GM18520 (cell line): Measurements from ENCODE around the gene EPPIN.
"Not testable (repeated sequence)": the region's sequence is repeated elsewhere in the genome, so short reads cannot be mapped to it uniquely, and the experiment has no call there.

Source experiments
- ATAC-seq: cut with Tn5 transposase; IDR thresholded peaks from one replicate; pipeline ENCODE4 v1.9.1; 2021; ENCODE audit not compliant: unreplicated experiment

The EPPIN gene

GRCh38 chr20:45547206-45547770, at the start of gene EPPIN:
Gene EPPIN, minus strand, starts transcription at chr20:45547401. Its CDS starts 44 bp downstream, at chr20:45547357.
- no peak for ATAC-seq

GRCh38 chr20:45595235-45595634, 48.0 kb upstream of the EPPIN start:
- ATAC-seq = no peak

- no peak for ATAC-seq
Observed at GRCh38 chr20:45593498-45593897, 46.3 kb upstream of the EPPIN start.

GRCh38 chr20:45592574-45593189, 45.5 kb upstream of the EPPIN start:
- no peak for ATAC-seq

- no peak for ATAC-seq
Observed at GRCh38 chr20:45589725-45590124, 42.5 kb upstream of the EPPIN start.

GRCh38 chr20:45588800-45589199, 41.6 kb upstream of the EPPIN start:
- no peak for ATAC-seq

- not testable (repeated sequence) for ATAC-seq
Observed at GRCh38 chr20:45585986-45586385, 38.8 kb upstream of the EPPIN start.

- ATAC-seq = not testable (repeated sequence)
Observed at GRCh38 chr20:45584294-45584693, 37.1 kb upstream of the EPPIN start.

GRCh38 chr20:45583502-45583901, 36.3 kb upstream of the EPPIN start:
- no peak for ATAC-seq

GRCh38 chr20:45581702-45582101, 34.5 kb upstream of the EPPIN start:
- ATAC-seq = no peak

GRCh38 chr20:45579184-45579583, 32.0 kb upstream of the EPPIN start, which contains the start of gene WFDC8:
Gene WFDC8, minus strand, starts transcription at chr20:45579284. Its CDS starts 37 bp downstream, at chr20:45579247.
- ATAC-seq = no peak

- ATAC-seq = no peak
Observed at GRCh38 chr20:45578231-45578630, 31.0 kb upstream of the EPPIN start.

- ATAC-seq = no peak
Observed at GRCh38 chr20:45576995-45577394, 29.8 kb upstream of the EPPIN start.

GRCh38 chr20:45575931-45576330, 28.7 kb upstream of the EPPIN start:
- ATAC-seq = no peak

- not testable (repeated sequence) for ATAC-seq
Observed at GRCh38 chr20:45569650-45570049, 22.4 kb upstream of the EPPIN start.

- no peak for ATAC-seq
Observed at GRCh38 chr20:45564760-45565276, 17.6 kb upstream of the EPPIN start.

- ATAC-seq = no peak
Observed at GRCh38 chr20:45555198-45555597, 8.0 kb upstream of the EPPIN start.

GRCh38 chr20:45552456-45552855, 5.3 kb upstream of the EPPIN start:
- no peak for ATAC-seq

GRCh38 chr20:45550765-45551164, 3.6 kb upstream of the EPPIN start:
- no peak for ATAC-seq

- ATAC-seq = no peak
Observed at GRCh38 chr20:45548410-45548809, 1.2 kb upstream of the EPPIN start.

GRCh38 chr20:45545754-45546453, 1.3 kb downstream of the EPPIN start:
- ATAC-seq = no peak

- ATAC-seq = no peak
Observed at GRCh38 chr20:45545351-45545750, 1.9 kb downstream of the EPPIN start.
